HG02642 (cell line): ENCODE results near the gene FRMD4A.
"Not testable (repeated sequence)": the region's sequence is repeated elsewhere in the genome, so short reads cannot be mapped to it uniquely, and the experiment has no call there.

Experiments used
- ATAC-seq: cut with Tn5 transposase; IDR thresholded peaks from one replicate; pipeline ENCODE4 v1.9.1; 2021; ENCODE audit warnings: mild to moderate bottlenecking; ENCODE audit not compliant: unreplicated experiment, poor library complexity

The FRMD4A gene

DNA sequence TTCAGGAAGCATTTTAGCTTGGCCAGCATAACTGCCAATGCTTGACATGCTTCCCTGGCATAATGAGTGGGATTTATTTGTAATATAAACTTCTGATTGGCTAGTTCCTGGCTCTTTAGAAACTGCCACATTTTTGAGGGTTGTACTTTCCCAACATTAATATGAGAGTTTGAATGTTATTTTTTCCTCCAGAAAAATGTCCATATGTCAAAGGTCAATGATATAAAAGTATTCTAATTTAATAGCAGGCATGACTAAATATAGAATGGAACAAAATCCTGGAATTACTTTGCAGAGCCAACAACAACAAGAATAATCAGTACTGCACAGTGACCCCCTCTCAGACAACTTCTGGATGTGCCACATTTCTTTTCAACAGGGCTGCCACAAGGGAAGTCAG lies 391.3 kb downstream of the FRMD4A start:
- no peak for ATAC-seq

- ATAC-seq = no peak
These were observed 391.8 kb downstream of the FRMD4A start for GRCh38 chr10:13938950-13939349.

GRCh38 chr10:13936826-13937225 lies 393.9 kb downstream of the FRMD4A start:
- ATAC-seq = no peak

DNA sequence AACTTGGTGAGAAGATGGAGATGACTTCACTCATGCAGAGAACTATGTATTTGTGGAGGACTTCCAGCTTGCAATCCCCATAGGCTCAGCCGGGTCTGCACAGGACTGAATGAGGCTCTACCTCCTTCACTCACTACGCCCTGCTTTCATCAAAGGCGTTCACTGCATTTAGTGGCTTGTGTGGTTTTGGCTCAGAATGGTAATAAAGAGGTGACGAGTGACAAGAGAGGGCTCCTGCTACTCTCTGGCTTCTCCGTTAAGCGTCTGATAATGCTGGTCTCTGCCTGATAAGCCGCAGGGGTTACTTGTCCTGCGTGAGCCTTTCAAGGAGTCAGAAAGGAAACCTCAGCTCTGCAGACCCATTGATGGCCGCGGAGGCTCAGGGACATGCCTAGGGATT lies 400.6 kb downstream of the FRMD4A start:
- ATAC-seq = no peak

DNA sequence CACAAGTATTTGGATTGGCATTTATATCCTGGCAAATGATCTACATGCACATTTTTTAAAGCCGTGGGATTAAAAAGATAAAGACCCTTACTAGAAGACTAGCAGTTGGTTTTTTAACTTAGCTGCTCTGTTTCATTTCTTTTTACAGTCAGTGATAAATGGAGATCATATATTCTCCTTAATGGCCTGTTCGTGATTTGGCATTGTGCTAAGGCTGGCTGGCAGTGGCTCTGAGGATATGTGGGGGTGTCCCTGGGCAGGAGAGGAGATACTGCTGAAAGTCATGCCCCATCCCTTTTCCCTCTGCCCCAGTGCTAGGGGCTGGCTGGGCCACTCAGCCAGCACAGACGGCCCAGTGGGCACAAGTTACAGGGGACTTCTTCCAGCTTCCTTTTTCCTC lies 402.3 kb downstream of the FRMD4A start:
- ATAC-seq = no peak

GRCh38 chr10:13925971-13926780 lies 404.5 kb downstream of the FRMD4A start:
- ATAC-seq = no peak

- no peak for ATAC-seq
These were observed 406.5 kb downstream of the FRMD4A start for GRCh38 chr10:13924040-13924725.

DNA sequence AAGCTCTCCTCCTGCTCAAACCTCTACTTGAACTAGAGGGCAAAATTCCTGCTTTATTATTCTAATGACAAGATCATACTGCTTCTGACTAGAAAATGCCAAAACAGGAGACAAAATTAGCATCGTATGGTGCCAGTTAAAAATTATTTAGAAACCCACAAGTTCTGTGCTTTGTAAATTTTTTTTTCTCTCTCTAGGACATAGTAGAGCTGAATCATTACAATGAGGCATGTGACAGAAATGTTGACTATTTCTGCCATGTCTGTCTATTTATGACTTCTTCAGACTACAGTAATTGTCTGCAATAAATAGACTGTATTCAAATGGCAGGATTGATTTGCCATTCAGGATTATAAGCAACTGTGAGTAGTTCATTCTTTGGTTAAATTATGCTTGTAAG lies 408.1 kb downstream of the FRMD4A start:
- ATAC-seq = no peak

- no peak for ATAC-seq
These were observed 408.8 kb downstream of the FRMD4A start for GRCh38 chr10:13921941-13922340.

- not testable (repeated sequence) for ATAC-seq
These were observed 409.6 kb downstream of the FRMD4A start for GRCh38 chr10:13921131-13921530.

DNA sequence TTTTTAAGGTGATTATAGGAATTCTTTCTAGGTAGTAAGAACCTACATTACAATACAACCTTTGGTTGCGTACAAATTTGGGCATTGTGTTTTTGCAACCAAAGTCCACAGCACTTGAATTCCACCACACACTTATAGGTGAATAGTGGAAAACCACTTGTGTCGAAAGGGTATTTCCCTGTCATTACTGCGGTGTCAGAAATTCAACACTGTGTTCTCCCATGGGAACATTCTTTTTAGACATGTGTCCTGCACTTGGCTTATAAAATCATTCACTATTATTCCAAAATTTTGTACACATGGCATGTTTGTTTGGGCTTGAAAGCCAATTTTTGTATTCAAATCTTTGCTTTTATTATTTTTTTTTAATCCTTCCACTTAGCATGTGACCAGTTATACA lies 410.3 kb downstream of the FRMD4A start:
- ATAC-seq = no peak

- ATAC-seq = no peak
These were observed 410.7 kb downstream of the FRMD4A start for GRCh38 chr10:13920031-13920430.

DNA sequence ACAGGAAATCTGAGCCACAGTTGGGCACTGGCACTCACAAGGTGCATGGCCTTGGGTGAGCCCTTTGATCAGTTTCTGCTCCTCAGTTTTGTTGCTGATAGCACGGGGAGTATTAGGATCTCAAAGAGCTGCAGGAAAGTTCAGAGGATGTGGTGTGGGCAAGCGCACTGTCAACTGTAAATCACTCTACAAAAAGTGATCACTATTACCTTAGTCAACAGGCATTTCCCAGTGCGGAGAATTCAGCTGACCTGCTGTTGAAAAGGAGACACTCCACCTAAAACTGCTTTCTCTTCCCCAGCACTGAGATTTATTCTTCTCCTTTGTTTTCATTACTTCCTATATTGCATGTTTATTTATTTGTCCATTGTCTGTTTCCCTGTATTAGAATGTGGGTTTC lies 412.9 kb downstream of the FRMD4A start:
- ATAC-seq = no peak

- no peak for ATAC-seq
These were observed 414.3 kb downstream of the FRMD4A start for GRCh38 chr10:13916384-13916947.

- ATAC-seq = no peak
These were observed 415.0 kb downstream of the FRMD4A start for GRCh38 chr10:13915710-13916109.

- ATAC-seq = no peak
These were observed 416.8 kb downstream of the FRMD4A start for GRCh38 chr10:13913897-13914296.

GRCh38 chr10:13911821-13912520 lies 418.8 kb downstream of the FRMD4A start:
- no peak for ATAC-seq

DNA sequence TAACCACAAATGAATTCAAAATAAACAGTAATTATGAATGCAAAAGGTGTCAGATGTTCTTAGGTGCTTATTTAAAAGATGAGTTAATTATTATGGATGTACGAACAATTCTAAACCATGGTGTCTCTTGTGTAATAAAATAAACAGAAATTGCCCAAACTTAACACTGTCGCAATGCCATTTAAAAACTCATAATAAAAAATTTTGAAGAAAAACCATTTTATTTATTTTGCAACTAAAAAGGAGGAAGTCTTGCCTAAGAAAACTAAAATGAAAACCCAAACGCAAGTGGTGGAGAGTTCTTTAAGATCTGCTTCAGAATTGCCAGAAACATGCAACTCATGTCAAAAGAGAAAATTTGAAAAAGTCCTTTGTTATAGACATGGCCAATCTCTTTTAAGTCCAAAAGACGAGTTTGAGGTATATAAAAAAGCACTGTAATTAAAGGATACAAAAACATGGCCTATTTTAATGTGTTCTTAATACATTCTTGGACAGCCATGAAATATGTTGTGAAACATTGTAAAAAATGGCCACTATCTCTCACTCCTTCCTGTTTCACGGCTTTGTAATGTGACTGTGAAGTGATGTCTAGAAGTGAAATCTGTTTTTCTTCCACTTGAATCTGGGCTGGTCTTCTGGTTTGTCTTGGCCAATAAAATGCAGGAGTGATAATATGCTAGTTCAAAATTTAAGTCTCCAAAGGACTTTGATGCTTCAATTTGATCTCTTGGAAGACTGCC lies 421.0 kb downstream of the FRMD4A start:
- ATAC-seq = no peak

DNA sequence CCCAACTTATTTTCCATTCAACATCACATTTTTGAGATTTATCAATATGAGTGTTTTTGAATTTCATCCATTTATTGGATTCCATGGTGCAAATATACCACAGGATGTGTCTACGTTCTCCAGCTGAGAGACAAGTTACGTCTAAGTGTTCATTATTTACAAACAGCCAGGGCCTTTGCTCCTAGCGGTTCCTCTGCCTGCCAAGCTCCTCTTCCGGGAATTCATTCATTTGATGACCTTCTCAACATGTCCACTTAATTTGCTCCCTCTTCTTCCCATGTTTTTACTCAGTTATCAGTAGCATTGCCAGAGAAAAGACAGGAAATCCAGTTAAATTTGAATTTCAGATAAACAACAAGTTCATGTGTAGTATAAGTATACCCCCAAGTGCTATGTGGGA lies 422.2 kb downstream of the FRMD4A start:
- ATAC-seq = no peak

GRCh38 chr10:13907570-13907969 lies 423.2 kb downstream of the FRMD4A start:
- ATAC-seq = no peak
